ENCODE measurements around the gene ZFAND4.
A peak's percentile ranks its signal among the peaks of the same experiment; 100 is the strongest.
"Not testable (repeated sequence)": the region's sequence is repeated elsewhere in the genome, so short reads cannot be mapped to it uniquely, and the experiment has no call there.

ZFAND4 gene

GRCh38 chr10:45672181-45673073 is at the start of gene ZFAND4:
Gene ZFAND4 (minus strand): TSS chr10:45672772. CDS start chr10:45663725, 9,047 bp downstream.
- peak; percentile 90 for DNase-seq

- not testable (repeated sequence) for DNase-seq
Observed at GRCh38 chr10:45721503-45721902, 48.9 kb upstream of the ZFAND4 start.

GRCh38 chr10:45717642-45718041 is 45.1 kb upstream of the ZFAND4 start:
- DNase-seq: not testable (repeated sequence)

- not testable (repeated sequence) for DNase-seq
Observed at GRCh38 chr10:45717053-45717452, 44.5 kb upstream of the ZFAND4 start.

- not testable (repeated sequence) for DNase-seq
Observed at GRCh38 chr10:45711223-45711622, 38.7 kb upstream of the ZFAND4 start.

GRCh38 chr10:45710200-45710796 is 37.7 kb upstream of the ZFAND4 start:
- not testable (repeated sequence) for DNase-seq

- not testable (repeated sequence) for DNase-seq
Observed at GRCh38 chr10:45678467-45678866, 5.9 kb upstream of the ZFAND4 start.

- no peak for DNase-seq
Observed at GRCh38 chr10:45675388-45675787, 2.8 kb upstream of the ZFAND4 start.

- peak; percentile 19 for DNase-seq
Observed at GRCh38 chr10:45673074-45673648, 589 bp upstream of the ZFAND4 start.

GRCh38 chr10:45671300-45671699 is 1.3 kb downstream of the ZFAND4 start:
- not testable (repeated sequence) for DNase-seq

- not testable (repeated sequence) for DNase-seq
Observed at GRCh38 chr10:45669897-45670296, 2.7 kb downstream of the ZFAND4 start.

- no peak for DNase-seq
Observed at GRCh38 chr10:45660876-45661411, 11.6 kb downstream of the ZFAND4 start.

GRCh38 chr10:45657033-45657926 is 15.3 kb downstream of the ZFAND4 start:
- DNase-seq: no peak

- DNase-seq: no peak
Observed at GRCh38 chr10:45655219-45655618, 17.4 kb downstream of the ZFAND4 start.

- DNase-seq: not testable (repeated sequence)
Observed at GRCh38 chr10:45654753-45655141, 17.8 kb downstream of the ZFAND4 start.

GRCh38 chr10:45653454-45653853 is 19.1 kb downstream of the ZFAND4 start:
- DNase-seq: no peak

GRCh38 chr10:45652511-45652910 is 20.1 kb downstream of the ZFAND4 start:
- no peak for DNase-seq

GRCh38 chr10:45649296-45649695 is 23.3 kb downstream of the ZFAND4 start:
- no peak for DNase-seq

GRCh38 chr10:45647118-45647517 is 25.5 kb downstream of the ZFAND4 start:
- no peak for DNase-seq

- DNase-seq: no peak
Observed at GRCh38 chr10:45646384-45647050, 26.1 kb downstream of the ZFAND4 start.

- no peak for DNase-seq
Observed at GRCh38 chr10:45644527-45644926, 28.0 kb downstream of the ZFAND4 start.

- DNase-seq: no peak
Observed at GRCh38 chr10:45640941-45641340, 31.6 kb downstream of the ZFAND4 start.
